GM18858 (cell line): ENCODE data around the gene NUP98.
"Not testable (repeated sequence)": the region's sequence is repeated elsewhere in the genome, so short reads cannot be mapped to it uniquely, and the experiment has no call there.

ENCODE experiments used
- ATAC-seq: cut with Tn5 transposase; IDR thresholded peaks from one replicate; pipeline ENCODE4 v1.9.1; 2021; ENCODE audit not compliant: unreplicated experiment

NUP98 gene

DNA sequence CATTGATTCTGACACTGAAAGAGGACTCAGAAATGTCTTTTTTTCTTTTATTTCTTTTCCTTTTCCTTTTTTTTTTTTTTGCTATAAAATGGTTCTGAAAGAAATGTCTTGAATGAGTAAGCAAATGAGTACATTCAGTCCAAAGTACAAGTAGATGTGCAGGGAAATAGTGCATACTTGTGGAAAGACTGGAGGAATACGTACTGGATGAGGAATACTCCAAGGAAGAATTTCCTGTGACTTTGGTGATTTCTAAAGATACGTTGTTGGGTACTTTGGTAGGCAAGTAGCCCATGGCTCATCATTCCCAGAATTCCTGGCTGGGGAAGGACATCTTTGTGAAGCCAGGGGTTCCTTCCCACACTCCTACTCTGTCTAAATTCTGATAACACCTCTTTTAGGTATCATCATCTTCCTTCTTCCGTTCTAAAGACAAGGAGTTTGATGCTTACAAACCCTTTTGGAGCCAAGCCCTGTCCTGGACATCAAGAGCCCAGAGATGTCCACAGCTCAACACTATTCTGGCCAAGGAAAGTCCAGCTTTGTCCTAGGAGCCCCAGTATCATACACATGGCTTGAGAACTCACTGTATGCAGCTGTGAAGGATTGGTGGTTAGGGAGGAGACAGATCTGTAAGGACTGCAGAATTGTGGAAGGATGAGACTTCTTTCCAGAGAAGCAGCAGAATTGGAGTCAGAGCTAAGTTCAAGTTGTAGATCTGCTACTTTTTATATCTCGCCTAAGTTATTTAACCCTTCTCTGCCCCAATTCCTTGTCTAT is 4.8 kb upstream of the NUP98 start:
- ATAC-seq: no peak

DNA sequence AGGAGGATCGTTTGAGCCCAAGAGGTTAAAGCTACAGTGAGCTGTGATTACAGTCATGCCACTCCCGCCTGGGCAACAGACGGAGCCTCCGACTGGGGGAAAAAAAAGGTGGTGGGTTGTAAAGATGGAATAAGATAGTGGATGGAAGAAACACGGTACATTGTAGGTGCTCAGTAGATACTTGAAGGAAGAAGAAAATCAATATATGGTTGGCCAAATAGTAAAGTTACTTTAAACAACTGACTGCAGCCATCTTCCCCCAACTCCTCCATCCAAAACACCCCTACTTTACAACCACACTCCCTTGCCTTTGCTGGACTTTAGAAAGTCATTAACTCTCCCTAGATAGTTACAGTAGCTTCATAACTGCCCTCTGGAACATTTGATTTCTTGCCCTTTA is 2.5 kb upstream of the NUP98 start:
- no peak for ATAC-seq

DNA sequence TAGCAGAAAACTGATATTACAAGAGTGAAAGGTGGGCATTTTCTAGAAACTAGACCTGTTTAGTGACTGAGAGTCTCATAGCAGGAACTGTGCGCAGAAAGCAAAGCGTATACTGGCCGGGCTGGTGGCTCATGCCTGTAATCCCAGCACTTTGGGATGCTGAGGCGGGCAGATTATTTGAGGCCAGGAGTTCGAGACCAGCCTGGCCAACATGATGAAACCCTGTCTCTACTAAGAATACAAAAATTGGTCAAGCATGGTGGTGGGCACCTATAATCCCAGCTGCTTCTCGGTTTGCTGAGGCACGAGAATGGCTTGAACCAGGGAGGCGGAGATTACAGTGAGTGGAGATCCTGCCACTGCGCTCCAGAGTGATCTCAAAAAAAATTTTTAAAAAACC is 1.8 kb upstream of the NUP98 start:
- no peak for ATAC-seq

DNA sequence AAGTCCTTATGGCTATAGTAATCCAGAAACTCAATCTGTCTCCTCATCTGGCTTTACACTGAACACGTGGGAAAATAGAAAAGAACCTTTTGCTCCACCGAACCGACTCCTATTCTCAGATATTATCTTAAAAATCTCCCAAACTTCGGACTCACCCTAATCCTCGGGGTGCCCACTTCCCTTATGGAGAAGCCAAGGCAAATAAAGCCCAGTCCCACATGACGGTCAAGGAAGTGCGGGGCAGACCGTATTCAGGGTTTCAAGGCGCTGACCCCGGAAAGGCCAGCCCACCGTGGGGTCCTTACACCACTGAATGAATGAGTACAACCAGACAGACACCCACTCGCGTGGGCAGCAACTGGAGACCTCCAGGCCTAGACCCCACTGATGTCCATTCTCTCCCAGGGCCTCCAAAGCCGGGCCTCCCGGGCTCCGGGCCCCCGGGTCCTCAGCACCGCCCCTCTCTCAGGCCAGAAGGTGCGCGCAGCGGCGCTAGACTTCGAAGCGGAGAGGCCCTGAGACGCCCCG is 489 bp downstream of the NUP98 start:
- peak; percentile 15 for ATAC-seq

DNA sequence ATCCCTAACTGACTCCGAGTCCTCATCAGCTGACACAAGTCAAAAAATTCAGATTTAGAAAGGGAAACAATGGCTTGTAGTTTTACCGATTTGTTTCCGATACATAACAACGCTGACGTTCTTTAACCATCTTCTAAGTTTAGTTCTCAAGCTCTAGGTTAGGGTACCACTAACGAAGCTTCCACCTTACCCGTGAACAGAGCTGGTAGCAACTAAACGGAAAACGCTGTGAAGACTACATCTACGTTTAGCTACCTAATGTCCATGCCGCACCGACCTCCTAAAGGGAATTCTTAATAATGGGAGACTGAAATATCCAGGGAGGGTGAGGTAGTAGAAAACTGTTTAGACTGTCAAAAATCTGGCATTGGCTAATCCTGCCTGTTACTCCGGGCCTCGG is 1.0 kb downstream of the NUP98 start:
- no peak for ATAC-seq

DNA sequence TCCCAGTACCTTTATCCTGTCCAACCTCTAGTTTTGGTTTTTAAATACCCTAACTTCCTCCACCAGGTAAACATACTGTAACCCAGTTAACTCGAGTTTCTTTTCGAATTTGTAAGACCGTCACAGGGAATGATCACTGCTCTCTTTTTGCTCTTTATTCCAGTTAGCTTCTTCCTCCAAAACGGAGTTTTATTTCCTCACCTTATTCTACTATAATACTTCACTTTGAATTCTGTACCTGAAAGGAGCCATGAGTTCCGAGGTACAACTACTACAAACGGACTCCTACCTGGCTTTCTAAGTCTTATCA is 1.4 kb downstream of the NUP98 start:
- no peak for ATAC-seq

DNA sequence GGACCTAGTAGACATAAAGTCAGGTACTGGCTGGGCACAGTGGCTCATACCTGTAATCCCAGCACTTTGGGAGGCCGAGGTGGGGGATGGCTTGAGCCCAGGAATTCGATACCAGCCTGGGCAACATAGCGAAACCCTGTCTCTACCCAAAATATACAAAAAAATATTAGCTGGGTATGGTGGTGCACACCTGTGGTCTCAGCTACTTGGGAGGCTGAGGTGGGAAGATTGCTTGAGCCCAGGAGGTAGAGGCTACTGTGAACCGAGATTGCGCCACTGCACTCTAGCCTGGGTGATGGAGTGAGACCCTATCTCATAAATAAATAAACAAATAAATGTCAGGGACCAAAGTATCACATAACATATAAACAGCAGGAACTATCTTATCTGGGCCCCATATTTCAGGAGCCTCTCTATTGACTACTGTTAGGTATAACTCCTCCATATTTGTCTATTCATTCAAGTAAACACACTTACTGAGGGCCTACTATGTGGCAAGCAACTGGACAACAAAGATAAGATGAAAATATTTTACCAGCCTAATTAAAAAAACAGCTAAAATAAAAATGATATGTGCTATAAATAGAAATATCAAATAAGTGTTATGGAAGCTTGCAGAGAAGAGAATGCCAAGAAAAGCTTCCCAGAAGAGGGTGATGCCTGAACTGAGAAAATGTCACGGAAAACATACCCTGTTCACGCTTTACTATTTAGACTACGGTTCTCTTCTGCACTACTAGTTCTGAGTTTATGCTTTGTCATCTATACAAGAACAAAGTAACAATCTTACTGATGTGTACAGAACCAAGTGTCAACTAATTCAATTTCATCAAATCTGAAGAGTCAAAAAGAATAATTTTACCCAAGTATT is 2.0 kb downstream of the NUP98 start:
- no peak for ATAC-seq

DNA sequence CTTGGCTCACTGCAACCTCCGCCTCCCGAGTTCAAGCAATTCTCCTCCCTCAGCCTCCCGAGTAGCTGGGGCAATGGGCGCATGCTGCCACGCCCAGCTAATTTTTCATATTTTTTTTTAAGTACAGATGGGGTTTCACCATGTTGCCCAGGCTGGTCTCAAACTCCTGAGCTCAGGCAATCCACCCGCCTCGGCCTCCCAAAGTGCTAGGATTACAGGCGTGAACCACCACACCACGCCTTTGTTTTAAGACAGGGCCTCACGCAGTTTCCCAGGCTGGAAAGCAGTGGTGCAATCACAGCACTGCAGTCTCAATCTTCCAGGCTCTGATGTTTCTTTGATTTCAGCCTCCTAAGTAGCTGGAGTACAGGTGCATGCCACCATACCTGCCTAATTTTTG is 3.0 kb downstream of the NUP98 start:
- ATAC-seq: not testable (repeated sequence)

DNA sequence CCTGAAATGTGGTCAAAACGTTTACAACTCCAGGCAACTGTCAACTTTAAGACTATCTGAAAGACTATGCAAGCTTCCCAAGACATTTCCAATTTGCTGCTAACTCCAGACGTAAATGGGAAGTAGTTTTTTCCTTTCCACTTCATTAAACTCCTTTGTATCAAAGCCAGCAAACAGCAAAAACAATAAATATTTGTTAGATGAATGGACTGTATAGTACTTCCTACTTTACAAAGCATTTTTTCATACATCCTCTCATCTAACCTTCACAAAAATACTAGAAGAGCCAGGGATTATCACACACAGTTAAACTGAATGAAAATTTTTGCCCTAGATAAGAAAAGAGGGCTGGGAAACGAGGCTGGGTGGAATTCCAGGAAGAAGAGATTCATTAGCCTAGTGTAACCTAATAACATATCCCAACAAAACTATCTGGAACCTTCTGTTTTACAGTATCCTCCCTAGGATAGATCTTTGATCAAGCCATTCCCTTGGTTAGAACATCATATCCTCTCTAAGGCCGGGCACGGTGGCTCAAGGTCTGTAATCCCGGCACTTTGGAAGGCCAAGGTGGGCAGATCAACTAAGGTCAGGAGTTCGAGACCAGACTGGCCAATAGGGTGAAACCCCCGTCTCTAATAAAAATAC is 10.4 kb downstream of the NUP98 start:
- ATAC-seq: no peak

DNA sequence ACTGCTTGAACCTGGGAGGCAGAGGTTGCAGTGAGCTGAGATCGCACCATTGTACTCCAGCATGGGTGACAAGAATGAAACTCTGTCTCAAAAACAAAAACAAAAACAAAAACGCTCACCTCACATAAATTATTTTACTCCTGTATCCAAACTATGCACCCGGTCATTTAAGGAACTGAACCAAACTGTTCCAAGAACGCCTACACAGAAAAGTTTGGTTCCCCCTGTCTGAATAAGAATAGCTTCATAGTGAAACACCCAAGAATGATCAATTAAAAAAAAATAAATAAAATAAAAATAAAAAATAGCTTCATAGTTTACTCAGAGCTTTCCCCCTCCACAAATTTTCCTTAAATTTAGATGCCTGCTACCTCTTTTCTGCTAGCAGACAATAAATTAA is 13.7 kb downstream of the NUP98 start:
- ATAC-seq: no peak

DNA sequence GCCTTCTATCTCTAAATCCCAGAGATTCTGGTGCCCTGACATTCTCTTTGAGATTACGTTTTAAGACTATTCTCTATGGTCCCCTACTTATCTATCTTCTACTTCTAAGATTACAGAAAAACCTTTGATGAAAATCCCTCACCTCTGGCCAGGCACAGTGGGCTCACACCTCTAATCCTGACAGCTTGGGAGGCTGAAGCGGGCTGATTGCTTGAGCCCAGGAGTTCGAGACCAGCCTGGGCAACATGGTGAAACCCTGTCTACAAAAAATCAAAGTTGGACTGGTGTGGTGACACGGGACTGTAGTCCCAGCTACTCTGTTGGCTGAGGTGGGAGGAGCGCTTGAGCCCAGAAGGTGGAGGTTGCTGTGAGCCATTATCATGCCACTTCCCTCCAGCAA is 14.4 kb downstream of the NUP98 start:
- no peak for ATAC-seq

DNA sequence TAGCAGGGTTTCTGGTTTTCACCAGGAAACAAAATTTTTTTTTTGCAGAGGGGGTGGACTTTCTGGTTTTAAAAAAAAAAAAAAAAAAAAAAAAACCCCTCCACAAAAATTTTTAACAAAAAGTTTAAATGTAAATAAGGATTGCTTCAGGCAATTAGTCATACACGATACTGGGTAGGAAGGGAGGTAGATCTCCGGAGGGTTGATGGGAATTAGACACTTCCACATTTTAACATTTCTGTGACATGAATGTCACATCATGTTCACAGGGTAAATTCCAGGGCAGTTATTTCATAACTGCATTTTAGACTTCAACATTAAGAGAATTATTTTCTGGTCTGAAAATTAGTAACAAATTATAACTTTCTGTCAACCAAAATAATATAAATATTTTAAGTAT is 15.9 kb downstream of the NUP98 start:
- no peak for ATAC-seq

DNA sequence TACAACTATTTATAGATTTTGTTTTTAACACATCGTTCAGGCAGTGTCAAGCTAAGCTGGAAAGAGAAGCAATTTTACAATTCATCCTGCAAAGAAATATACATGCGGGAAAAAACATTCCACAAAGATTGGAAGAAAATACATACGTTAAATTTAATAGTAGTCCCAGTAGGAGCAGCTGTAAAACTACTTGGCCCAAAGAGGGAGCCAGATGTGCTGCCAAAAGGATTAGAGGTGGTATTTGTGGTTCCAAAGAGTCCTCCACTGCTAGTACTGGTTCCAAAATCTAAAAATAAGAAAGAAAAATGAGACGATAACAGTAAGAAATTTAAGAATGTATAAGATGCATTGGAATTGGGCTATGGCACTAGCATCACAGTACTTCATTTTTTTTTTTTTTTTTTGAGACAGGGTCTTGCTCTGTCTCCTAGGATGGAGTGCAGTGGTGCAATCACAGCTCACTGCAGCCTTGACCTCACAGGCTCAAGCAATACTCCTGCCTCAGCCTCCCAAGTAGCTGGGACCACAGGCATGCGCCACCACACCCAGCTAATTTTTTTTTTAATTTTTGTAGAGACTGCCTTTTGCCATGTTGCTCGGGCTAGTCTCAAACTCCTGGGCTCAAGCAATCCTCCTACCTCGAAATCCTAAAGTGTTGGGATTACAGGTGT is 21.5 kb downstream of the NUP98 start:
- ATAC-seq: no peak

DNA sequence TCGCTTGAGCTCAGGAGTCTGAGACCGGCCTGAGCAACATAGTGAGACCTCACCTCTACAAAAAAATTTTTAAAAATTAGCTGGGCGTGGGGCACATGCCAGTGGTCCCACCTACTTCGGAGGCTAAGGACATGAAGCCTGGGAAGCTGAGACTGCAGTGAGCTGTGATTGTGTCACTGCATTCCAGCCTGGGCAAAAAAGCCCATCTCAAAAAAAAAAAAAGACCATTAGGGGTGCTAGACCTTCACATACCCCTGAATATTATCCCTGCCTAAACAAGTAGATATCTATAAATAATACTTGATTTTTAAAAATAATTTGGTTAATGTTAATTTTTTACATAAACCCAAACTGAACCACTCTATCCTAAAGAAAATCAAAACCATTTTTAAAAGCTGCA is 24.2 kb downstream of the NUP98 start:
- no peak for ATAC-seq

DNA sequence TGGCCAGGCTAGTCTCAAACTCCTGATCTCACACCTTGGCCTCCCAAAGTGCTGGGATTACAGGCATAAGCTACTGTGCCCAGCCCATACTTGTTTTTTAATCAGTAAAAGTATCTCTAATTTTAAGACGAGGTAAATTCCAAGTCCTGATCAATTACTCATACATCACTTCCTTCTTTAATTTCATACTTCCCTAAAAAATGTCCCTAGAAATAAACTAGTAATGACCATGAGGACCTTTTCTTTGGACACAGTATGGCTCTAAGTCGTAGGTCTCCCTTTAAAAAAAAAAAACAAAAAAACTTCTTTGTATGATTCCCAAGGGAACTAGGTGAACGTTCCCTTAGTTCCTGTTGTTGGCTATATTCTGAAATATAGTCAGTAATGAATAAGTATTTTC is 29.8 kb downstream of the NUP98 start:
- ATAC-seq: no peak

DNA sequence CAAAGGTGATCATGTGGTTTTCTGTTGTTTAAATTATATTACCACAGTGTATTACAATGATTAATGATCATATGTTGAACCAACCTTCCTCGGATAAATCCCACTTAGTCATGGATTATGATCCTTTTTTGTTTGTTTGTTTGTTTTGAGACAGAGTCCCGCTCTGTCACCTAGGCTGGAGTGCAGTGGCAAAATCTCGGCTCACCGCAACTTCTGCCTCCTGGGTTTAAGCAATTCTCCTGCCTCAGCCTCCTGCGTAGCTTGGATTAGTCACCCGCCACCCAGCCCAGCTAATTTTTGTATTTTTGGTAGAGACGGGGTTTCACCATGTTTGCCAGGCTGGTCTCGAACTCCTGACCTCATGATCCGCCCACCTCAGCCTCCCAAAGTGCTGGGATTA is 30.5 kb downstream of the NUP98 start:
- ATAC-seq: not testable (repeated sequence)

DNA sequence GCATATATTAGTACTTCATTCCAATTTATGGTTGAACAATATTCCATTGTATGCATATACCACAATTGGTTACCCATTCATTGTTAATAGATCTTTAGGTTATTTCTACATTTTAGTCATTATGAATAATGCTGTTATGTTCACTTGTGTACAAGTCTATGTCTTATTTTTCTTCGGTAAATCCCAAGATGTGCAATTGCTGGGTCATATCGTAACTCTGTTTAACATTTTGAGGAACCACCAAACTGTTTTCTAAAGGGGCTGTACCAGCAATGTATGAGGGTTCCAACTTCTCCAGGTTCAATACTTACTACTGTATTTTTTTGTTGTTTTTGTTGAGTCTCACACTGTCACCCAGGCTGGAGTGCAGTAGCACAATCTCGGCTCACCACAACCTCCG is 33.1 kb downstream of the NUP98 start:
- no peak for ATAC-seq

DNA sequence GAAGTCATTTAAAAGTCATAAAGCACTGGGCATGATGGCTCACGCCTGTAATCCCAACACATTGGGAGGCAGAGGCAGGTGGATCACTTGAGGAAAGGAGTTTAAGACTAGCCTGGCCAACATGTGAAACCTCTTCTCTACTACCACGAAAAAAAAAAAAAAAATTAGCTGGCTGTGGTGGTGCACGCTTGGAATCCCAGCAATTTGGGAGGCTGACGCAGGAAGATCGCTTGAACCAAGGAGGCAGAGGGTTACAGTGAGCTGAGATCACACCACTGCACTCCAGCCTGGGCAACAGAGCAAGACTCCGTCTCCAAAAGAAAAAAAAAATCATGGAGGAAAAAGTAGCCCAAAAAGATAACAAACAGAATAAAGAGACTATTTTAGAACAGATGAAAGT is 42.2 kb downstream of the NUP98 start:
- no peak for ATAC-seq

DNA sequence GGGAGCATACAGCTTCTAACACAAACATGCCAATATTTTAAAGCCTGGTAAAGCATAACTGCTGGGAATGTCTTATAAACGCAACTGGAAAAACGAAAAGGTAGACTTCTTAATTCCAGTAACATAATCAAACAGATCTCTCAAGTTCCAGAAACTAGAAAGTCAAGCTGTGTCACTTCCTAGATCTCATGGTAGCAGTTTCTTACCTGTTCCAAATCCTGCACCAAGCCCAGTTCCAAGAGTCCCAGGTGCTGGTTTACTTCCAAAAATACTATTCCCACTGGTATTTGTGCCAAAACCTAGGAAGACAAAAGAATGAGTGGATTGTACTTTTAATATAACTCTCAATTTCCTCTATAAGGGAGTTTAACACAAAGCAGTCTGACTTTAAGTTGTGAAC is 44.2 kb downstream of the NUP98 start:
- ATAC-seq: no peak

DNA sequence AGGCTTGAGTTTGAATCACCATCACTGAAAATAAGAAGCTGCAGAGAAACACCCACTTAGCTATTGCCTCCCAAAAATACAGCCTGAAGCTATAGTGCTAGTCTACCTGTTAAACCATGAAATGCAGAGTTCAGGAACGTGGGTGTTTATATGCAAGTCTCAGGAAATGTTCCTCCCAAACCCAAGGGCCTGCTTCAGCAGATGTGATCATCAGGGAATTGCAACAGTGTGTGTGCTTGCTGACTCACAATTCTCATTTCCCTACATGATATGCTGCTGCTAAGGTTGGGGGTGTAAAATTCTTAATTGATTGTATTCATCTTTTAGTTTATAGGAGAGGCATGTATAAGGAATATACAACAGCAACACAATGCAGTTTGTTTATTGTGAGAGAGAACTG is 49.6 kb downstream of the NUP98 start:
- no peak for ATAC-seq

DNA sequence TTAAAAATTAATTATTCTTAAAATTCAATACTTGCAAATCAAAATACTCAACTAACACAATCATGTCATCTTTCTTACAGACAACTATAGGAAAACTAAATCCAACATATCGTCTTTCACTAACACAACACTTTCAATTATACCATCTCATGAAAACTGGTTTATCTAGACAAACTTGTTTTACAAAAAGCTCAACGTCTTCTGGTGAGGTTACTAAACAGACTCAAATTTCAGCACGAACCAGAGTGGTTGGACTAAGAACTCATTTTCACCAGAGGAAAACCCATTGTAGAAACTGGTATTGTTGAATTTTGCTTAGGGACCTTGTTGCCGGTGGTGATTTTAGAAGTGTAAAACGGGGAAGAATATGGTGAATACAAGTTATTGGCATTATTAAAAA is 52.2 kb downstream of the NUP98 start:
- no peak for ATAC-seq
